Measurements from ENCODE around the gene VEGFA.

VEGFA gene

DNA sequence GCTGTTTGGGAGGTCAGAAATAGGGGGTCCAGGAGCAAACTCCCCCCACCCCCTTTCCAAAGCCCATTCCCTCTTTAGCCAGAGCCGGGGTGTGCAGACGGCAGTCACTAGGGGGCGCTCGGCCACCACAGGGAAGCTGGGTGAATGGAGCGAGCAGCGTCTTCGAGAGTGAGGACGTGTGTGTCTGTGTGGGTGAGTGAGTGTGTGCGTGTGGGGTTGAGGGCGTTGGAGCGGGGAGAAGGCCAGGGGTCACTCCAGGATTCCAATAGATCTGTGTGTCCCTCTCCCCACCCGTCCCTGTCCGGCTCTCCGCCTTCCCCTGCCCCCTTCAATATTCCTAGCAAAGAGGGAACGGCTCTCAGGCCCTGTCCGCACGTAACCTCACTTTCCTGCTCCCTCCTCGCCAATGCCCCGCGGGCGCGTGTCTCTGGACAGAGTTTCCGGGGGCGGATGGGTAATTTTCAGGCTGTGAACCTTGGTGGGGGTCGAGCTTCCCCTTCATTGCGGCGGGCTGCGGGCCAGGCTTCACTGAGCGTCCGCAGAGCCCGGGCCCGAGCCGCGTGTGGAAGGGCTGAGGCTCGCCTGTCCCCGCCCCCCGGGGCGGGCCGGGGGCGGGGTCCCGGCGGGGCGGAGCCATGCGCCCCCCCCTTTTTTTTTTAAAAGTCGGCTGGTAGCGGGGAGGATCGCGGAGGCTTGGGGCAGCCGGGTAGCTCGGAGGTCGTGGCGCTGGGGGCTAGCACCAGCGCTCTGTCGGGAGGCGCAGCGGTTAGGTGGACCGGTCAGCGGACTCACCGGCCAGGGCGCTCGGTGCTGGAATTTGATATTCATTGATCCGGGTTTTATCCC, at the start of gene VEGFA:
Gene VEGFA (plus strand): TSS at position 686 of the 846 bp plus-strand sequence.
- DNase-seq, result peak; percentile 89

DNA sequence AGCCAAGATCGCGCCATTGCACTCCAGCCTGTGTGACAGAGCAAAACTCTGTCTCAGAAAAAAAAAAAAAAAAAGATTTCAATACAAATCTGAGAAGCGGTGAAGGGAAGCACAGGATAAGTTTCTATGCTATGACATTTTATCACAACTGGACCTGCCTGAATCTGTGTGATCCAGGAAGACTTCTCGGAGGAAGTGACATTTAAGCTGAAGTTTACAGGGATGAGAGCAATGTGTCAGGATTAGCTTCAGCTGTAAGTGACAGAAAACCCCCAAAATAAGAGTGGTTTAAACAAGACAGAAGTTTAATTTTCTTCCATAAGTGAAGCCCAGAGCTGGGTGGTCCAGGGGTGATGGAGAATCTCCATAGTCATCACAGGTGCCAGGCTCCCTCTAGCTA, 49.0 kb upstream of the VEGFA start:
- no peak for DNase-seq

DNA sequence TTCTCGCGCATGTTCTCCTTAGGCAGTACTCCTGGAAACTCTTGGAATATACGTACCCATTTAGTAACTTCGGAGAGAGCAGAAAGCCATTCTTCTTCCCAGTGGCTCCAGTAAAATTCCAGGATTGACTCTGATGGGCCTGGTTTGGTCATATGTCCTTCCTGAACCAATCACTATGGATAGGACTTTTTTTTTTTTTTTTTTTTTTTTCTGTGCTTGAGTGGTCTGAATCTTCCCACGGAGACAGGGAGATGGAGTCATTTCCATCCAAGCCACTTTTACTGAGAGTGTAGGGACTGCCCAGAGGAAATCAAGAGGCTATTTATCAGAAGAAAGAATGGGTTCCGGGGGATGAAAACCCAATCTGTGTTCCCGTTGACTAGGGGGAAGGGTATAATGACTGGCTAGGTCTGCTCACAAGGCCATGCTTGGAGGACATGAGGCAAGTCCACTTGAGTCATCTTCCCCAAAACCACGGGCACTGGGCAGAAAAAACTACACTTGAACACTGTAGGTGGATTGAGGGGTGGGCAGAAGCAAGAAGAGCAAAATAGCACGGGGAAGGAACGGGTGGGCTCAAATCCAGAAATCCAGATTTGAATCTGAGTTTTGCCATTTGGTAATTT, 47.0 kb upstream of the VEGFA start:
- no peak for DNase-seq

DNA sequence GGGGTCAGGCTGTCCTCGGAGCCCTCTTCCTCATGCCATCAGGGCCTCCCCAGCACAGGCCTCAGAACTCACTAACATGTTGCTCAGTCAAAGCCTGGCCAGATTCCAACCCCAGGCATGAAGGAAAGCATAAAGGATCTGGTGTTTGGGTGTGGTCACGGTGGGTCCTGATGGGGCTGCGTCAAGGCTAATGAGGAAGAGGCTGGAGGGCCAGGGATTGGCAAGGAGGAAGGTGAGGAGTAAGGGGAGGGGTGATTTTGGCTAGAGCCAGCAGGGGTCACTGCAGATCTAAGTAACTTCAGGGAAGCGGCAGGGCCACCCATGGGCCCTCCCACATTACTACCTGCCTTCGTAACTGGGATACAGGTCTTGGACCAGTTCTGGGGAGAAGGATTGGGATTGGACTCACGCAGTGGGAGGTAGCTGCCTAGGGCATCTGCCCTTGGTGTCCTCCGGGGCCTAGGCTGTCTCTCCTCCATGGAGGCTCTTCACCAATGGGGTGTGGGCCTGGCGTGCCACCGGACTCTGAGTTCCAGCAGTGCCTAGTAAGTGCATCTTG, 46.2 kb upstream of the VEGFA start:
- DNase-seq, result peak; percentile 67

DNA sequence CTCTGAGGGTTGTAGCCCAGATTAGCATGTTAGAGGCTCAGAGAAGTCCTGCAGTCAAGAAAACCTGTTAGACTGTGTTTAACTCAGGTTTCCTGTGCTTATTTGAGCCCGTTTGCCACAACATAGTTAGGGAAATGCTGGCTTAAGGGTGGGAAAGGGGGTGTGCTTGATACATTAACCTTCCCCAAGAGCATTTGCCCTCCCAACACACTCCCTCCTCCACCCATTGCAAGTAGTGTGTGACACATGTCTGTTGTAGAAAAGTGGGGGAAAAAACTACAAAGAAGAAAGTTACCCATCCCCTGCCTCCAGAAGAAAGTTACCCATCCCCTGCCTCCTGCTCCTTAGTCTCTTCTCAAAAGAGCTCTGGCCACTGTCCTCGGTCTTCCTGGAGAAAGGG, 45.7 kb upstream of the VEGFA start:
- DNase-seq, result no peak

DNA sequence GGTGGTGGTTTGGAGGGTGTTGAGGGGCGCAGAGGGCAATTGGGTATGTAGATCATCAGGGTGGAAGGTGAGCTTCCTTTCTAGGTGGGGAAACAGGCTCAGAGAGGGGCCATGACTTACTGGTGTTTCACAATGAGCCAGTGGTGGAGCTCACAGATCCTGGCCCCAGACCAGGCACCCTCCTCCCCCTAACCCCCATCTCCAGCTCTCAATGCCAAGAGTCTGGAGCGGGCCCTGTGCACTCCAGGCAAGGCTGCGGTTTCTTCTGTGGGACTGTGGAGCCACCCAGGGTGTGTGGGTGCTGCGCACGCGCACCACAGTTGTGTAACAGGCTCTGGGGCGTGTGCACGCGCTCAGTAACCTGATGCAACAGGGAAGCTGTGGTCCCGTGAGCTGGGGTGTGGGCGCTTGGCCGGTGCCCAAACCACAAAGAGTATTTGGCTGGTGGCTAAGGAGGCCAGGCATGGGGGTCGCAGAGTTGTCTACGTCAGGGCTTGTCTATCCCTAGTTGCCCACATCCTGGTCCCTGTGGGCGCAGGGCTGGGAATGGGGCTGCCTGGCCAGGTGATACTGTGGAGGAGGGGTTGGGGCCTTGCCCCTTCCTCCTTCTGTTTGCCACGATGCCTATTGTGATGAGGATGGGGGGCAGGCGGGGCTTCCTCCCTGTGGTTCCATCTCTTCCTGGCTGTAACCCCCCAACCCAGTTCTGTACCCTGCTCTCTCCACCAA, 44.9 kb upstream of the VEGFA start:
- peak; percentile 48 for DNase-seq

DNA sequence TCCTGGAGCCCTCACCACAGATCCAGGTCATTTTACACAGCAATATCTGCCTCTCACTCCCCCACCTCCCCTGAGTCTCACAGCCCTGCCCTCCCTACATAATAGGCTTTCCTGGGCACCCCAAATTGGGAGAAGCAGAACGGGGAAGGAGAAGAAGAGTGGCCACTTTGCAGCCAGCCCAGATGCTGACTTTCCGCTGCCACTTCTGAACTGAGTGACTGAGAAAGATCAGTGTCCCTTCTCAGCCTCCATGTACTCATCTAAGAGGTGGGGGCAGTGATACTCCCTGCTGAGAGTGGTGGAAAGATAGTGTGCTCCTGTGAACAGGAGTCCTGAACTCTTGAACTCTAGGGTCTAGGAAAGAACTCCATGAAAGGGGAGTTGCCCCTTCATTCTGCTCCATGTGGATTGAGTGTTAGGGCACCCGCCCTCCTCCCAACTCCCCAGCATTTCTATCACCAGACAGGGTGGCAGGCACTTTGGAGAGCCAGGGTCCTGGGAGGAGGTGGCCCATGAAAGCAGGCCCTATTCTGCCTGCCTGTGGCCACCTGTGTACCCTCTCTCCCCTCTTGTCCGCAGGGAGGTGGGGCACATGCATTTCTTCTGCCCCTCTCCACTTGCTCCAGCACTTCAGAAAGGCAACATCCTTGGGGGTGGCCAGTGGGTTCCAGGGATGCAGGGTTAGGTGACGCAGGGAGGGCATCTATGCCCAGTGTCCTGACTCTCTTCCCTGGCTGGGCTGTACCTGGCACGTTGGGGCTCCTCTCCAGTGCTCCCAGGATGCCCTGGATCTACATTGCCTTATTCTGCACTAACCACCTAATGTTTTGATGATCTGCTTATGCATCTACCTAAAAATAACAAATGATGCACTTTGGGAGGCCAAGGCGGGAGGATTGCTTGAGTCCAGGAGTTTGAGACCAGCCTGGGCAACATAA, 44.1 kb upstream of the VEGFA start:
- DNase-seq, result no peak

DNA sequence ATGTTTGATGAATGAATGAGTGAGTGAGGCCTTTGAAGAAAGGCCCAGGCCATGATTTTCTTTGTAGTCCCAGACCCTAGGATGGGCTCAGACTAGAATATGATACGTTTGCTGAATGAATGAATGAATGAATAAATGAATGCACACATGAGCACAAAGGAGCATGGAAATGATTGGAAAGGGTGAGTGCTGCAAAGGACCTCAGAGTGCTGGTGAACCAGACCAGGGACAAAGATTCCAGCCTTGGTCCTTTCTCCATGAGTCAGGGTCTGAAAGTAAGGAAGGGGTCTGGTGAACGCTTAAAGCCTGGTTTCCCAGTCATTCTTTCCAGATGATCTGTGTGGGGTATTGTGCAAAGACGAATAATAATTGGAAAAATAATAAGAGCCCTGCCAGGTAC, 42.4 kb upstream of the VEGFA start:
- DNase-seq, result no peak

DNA sequence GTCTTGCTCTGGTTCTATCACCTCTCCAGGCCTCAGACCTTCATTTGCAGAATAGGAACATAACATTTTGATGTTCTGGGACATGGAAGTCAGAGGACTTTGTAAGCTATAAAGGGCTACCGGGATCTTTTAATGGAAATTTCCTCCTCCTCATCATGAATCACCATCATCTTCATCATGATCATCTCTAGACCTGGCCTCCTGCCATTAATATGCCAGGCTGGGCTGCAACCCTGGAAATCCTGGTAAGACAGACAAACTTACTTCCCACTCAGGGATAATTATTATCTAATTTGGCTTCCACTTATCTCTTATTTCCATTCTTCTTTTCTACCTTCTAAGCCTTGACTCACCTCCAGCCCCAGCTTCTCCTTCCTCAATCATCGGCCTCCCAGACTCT, 41.4 kb upstream of the VEGFA start:
- DNase-seq, result no peak

DNA sequence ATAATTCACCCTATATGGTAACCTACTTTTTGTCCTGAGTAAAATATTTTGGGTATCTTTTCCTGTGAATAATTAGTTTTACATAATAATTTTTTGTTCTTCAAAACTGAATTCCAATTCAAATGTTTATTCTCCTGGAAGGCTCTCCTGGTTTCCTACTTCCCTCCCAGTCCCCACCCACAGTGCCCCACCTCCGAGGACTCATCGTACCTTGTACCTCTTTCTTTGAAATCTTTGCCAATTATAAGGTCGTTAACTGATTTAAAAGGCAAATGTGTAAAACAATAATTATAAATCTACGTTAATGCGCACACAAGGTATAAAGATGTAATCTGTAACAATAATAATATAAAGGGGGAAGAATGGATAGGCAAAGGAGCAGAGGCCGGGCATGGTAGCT, 40.5 kb upstream of the VEGFA start:
- DNase-seq, result no peak

DNA sequence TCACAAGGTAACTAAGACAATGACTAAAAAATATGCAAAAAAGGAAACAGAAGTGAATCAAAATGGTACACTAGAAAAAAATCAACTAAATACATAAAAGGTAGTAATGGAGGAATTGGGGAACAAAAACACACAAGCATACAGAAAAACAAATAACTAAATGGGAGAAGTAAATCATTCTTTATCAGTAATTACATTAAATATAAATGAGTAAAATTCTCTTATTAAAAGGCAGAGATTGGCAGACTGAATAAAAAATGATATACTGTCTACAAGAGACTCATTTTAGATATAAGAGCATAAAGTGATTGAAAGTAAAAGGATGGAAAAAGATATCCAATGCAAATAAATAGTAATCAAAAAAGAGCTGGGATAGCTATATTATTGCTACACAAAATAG, 39.4 kb upstream of the VEGFA start:
- DNase-seq, result no peak

DNA sequence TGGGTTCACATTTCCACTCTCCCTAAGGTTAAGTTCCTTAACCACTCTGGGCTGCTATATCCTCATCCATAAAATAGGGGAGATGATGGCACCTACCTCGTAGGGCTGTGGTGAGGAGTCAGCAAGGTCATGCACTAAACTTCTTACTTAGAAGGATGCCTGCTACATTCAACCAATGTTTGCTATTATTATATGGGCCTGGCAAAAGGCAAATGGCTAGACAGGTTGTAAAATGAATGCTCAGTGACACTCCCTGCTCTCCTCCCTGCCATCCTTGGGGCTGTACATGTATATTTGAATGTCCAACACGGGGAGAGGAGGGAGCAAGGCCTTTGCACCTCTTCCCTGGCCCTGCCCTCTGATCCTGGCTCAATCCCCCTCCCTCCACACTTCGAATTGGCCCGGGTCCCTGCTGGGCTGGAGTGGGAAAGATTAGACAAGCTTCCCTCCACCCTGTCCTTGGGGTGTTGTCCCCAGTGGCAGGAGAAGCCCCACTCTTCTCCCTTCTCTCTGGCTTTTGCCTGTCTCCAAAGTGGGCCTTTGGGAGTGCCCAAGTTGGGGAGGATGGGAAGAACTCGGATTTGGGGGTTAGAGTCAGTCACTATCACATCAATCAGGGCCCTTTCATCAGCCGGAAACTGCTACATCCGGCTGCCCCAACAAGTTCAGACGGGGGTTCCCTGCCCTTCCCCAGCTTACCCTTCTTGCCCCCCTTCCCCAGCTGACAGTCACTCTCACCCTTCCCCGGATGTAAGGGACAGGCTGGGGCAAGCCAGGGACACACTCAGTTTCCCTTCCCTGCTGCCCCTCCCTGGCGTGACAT, 36.3 kb upstream of the VEGFA start:
- DNase-seq, result peak; percentile 34

DNA sequence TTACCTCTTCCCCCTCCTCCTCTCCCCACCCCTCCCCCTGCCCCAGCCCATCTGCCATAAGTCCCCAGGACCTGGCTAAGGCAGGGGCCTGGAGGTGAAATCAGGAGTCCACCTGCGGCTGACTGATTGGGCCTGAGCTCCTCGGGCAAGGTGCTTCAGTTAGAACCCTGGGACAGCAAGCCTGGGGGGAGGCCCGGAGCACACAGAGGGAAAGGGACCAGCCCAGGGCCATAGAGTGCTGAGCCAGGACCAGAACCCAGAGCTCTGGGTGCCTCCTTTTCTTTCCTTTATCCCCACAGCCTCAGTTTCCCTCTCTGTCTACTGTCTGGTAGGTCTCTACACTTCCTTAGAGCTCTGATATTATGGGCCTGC, 35.7 kb upstream of the VEGFA start:
- DNase-seq, result no peak

DNA sequence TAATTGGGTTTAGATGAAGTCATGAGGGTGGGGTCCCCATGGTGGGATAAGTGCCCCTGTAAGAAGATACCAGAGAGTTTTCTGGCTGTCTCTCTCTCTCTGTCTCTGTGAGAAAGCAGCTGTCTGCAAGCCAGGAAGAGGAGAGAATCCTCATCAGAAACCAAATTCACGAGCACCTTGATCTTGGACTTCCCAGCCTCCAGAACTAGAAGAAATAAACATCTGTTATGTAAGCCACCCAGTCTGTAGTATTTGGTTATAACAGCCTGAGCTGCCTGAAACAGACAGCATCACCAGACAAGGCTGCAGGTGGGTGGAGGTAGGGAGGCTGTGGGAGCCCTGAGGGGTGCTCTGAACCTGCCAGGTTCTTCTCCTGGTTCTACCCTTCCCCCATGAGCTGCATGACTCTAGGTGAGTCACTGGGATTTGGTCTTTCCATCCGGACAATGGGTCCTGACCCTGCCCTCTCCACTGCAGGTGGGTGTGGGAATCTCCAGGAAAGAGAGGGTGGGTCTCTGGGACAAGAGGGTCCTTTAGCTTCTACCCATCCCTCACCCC, 34.3 kb upstream of the VEGFA start:
- no peak for DNase-seq

DNA sequence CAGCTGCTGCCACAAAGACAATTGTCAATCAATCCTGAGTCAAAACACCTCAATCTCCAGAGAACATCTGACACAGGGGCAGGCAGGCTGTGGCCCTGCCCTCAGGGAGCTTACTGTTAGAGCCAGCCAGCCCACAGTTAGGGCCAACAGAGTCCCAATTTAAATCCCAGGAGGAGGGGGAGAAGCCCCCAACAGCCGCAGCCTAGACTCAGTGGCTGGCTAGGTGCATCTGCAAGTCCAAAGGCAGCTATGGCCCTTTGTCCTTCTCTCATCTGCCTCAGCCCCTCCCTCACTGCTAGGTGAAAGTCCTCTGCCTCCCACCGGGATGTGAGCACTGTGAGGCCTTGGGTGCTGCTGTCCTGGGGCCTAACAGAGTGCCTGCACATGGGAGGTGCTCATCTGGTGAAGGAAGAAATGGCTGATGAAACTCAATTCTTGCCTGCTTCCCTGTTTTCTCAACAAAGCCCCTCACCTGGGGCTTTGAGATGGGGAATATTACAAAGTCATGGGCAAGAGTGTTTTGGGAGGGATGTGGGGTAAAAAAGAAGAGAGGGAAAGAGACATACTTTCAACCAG, 33.7 kb upstream of the VEGFA start:
- DNase-seq, result no peak

DNA sequence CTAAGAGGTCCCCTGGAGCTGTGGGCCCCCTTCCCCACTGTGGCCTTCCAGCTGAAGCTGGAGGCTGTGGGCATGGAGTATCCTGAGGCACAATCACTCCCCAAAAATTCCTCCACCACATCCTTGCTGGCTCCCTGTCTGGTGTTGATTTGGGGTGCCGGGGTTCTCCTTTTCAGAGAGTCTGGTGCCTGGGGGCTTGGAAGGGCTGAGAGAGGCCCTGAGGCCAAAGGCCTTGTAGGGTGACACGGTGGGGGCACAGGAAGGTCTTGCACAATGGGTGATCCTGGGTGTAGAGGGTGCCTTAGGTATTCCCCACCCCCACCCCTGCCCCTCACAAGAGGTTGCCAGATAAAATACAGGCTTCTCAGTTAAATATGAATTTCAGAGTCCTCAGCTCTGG, 33.2 kb upstream of the VEGFA start:
- no peak for DNase-seq

DNA sequence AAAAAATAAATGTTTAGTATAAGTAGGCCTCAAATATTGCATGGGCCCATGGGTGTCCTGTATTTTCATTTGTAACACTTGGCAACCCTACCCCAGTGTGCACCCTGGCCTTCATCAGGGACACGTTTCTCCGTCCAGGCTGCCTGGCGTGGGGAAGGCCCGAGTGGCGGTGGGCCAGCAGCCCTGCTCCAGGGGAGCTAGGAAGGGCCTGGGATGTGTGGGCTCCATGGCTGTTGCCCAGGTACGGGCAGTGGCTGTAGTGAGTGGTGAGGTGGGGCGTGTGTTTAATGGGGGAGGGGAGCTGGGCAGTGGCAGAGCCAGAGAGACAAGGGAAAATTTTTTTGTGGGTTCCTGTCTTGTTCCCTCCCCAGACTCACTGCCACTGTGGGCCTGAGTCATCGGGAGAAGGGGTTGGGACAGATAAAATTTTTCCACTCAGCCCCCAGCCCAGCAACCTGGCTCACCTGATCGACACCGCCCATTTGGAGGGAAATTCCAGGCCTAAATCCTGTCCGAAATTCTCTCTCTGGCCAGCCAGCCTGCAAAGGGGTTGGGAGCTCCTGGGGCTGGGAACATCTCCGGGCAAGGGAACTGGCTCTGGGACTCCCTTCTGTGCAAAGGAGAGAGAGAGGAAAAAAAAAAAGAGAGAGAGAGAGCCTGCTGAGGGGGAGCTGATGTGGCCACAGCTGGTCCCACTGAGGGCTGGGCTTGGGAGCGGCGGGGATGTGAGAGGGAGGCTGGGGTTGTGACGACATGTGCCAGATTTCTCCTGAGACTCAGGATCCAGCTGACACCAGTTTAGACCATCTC, 32.5 kb upstream of the VEGFA start:
- DNase-seq, result no peak

DNA sequence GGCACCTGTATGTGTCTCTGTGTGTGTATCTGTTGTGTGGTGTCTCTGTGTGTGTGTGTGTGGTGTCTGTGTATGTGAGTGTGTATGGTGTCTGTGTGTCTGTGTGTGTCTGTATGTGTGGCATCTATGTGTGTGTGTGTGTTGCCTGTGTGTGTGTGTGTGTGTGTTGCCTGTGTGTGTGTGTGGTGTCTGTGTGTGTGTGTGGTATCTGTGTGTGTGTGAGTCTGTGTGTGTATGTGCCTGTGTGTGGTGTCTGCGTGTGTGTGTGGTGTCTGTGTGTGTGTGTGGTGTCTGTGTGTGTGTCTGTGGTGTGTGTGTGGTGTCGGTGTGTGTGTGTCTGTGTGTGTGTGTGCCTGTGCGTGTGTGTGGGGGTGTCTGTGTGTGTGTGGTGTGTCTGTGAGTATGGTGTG, 31.7 kb upstream of the VEGFA start:
- DNase-seq, result no peak

DNA sequence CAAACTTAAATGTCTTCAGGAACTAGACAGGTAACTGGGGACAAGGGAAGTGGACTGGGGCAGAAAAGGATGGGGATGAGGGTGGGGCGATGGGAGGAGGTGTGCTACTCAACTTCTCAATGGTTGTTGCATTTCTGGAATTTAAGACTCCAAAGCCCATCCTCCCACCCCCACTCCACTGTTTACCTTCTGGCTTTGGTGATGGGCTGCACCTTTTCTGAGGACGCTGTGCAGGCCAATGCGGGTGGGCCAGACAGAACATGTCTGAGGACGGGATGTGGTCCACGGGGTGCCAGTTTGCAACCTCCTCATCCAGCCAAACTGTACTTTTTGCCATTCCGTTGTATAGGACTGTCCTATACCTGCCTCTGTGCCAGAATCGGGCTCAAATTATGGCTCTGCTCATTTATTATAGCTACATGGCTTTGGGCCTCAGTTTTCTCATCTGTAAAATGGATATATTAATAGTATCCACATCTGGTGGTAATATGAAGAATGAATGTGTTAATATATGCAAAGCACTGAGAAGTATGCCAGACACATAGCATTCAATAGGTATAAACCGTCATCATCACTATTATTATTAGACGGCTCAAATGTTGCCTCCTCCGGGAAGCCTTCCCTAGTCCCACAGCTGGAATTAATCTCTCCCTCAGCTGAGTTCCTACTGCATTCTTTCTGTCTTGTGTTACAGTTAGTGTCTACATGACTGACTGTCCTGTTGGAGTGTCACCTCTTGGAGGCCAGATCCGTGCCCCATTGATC, 31.0 kb upstream of the VEGFA start:
- DNase-seq, result no peak

Measured in activated CD4-positive, alpha-beta T cell treated with anti-CD3 and anti-CD28 coated beads, Interleukin-2, amount 50 U/mL, for 1 hour (primary cell).